Stimulated activated naive B cell treated with anti-CD40 and anti-IgM and Interleukin-4, amounts not matched to agents 10 μg/mL and 1 μg/mL and 100 μg/mL, for 72 hours (primary cell): ENCODE data around the gene NBEAL2.
A peak's percentile ranks its signal among the peaks of the same experiment; 100 is the strongest.

Experiments
- ATAC-seq, 2 donors: fragments of 150-1000 bp; cut with Tn5 transposase; replicated peaks; 2 replicates each; pipeline ENCODE4 v1.10.0; 2021; ENCODE audit warnings: moderate library complexity in 1 of 2
- DNase-seq: peaks from one replicate; pipeline ENCODE4 v3.0.0; 2021
- H3K27ac Mint-ChIP-seq: one replicate; pipeline ENCODE4 v1.8.0; 2022; ENCODE audit warnings: mild to moderate bottlenecking, mixed read lengths
- H3K27me3 Mint-ChIP-seq, 2 donors: one replicate each; pipeline ENCODE4 v1.8.0; 2022; ENCODE audit warnings: mixed read lengths in 2 of 2
- H3K36me3 Mint-ChIP-seq, 2 donors: one replicate each; pipeline ENCODE4 v1.8.0; 2022; ENCODE audit warnings: mixed read lengths in 2 of 2, mild to moderate bottlenecking in 1 of 2
- H3K4me1 Mint-ChIP-seq, 2 donors: one replicate each; pipeline ENCODE4 v1.8.0; 2022; ENCODE audit warnings: mixed read lengths in 2 of 2, mild to moderate bottlenecking in 1 of 2
- H3K4me3 Mint-ChIP-seq, 2 donors: one replicate each; pipeline ENCODE4 v1.8.0; 2022; ENCODE audit warnings: mild to moderate bottlenecking in 2 of 2, mixed read lengths in 2 of 2, moderate library complexity in 1 of 2
- H3K9me3 Mint-ChIP-seq, 2 donors: one replicate each; pipeline ENCODE4 v1.8.0; 2022; ENCODE audit warnings: mixed read lengths in 2 of 2, mild to moderate bottlenecking in 1 of 2

The NBEAL2 gene

GRCh38 chr3:47042231-47042791, 62.8 kb downstream of the NBEAL2 start:
- peaks cover 9 to 10% of the 10 kb centered on the region in 2 donors for H3K4me1 Mint-ChIP-seq
- H3K36me3 Mint-ChIP-seq: peaks cover 28 to 48% of the 10 kb centered on the region in 2 donors
- DNase-seq (no peak), ATAC-seq (no peak)
- no peak overlapping the region for H3K4me3 Mint-ChIP-seq
- H3K27me3 Mint-ChIP-seq: no peaks in the 10 kb centered on the region
- no peaks in the 10 kb centered on the region for H3K9me3 Mint-ChIP-seq
- H3K27ac Mint-ChIP-seq: no peak overlapping the region

GRCh38 chr3:47047069-47047468, 67.6 kb downstream of the NBEAL2 start:
- H3K4me3 Mint-ChIP-seq: no peak overlapping the region
- ATAC-seq (no peak), DNase-seq (no peak)
- H3K27ac Mint-ChIP-seq: no peak overlapping the region
- H3K36me3 Mint-ChIP-seq: peaks cover 16 to 35% of the 10 kb centered on the region in 2 donors
- no peaks in the 10 kb centered on the region for H3K27me3 Mint-ChIP-seq
- H3K9me3 Mint-ChIP-seq: no peaks in the 10 kb centered on the region
- H3K4me1 Mint-ChIP-seq: peaks cover 5 to 10% of the 10 kb centered on the region in 2 donors

GRCh38 chr3:47047673-47048072, 68.2 kb downstream of the NBEAL2 start:
- DNase-seq: no peak
- Mint-ChIP-seq H3K4me3 (no peak overlapping the region), H3K9me3 (no peaks in the 10 kb centered on the region), H3K27me3 (no peaks in the 10 kb centered on the region), H3K27ac (peak overlapping the region; percentile 77), H3K4me1 (peaks cover 5 to 10% of the 10 kb centered on the region in 2 donors), H3K36me3 (peaks cover 11 to 30% of the 10 kb centered on the region in 2 donors)
- no peak for ATAC-seq

GRCh38 chr3:47054412-47054811, 74.9 kb downstream of the NBEAL2 start:
- no peak overlapping the region for H3K4me3 Mint-ChIP-seq
- peaks cover 6 to 7% of the 10 kb centered on the region in 2 donors for H3K4me1 Mint-ChIP-seq
- H3K27ac Mint-ChIP-seq: no peak overlapping the region
- no peaks in the 10 kb centered on the region for H3K9me3 Mint-ChIP-seq
- H3K36me3 Mint-ChIP-seq: peaks cover 26 to 43% of the 10 kb centered on the region in 2 donors
- ATAC-seq: no peak
- no peaks in the 10 kb centered on the region for H3K27me3 Mint-ChIP-seq
- DNase-seq: no peak

- H3K27me3 Mint-ChIP-seq: no peaks in the 10 kb centered on the region
- H3K9me3 Mint-ChIP-seq: no peaks in the 10 kb centered on the region
- ATAC-seq (no peak), DNase-seq (no peak)
- peaks cover 29 to 46% of the 10 kb centered on the region in 2 donors for H3K36me3 Mint-ChIP-seq
- peak overlapping the region; percentile 60 for H3K27ac Mint-ChIP-seq
- no peak overlapping the region for H3K4me3 Mint-ChIP-seq
- peaks cover 6 to 8% of the 10 kb centered on the region in 2 donors for H3K4me1 Mint-ChIP-seq
Observed at GRCh38 chr3:47056705-47057104, 77.2 kb downstream of the NBEAL2 start.

- Mint-ChIP-seq H3K4me3 (no peak overlapping the region), H3K9me3 (no peaks in the 10 kb centered on the region), H3K36me3 (peaks cover 34 to 51% of the 10 kb centered on the region in 2 donors), H3K27ac (no peak overlapping the region), H3K4me1 (peaks cover 9 to 12% of the 10 kb centered on the region in 2 donors), H3K27me3 (no peaks in the 10 kb centered on the region)
- no peak for DNase-seq
- ATAC-seq: no peak
Observed at GRCh38 chr3:47057212-47057671, 77.8 kb downstream of the NBEAL2 start.
